ENCODE measurements around the gene MRPL34.

GRCh38 chr19:17262557-17262956 lies 43.1 kb upstream of the MRPL34 start:
- TF ChIP-seq CTCF (IDR thresholded peaks at IDR 0.05; ENCODE audit: low read length) (no peak), EZH2 (IDR thresholded peaks at IDR 0.05; ENCODE audit: borderline replicate concordance, low read length) (no peak)

Data from OCI-LY1 (cell line).